HCT116 (cell line): ENCODE results near the gene CXCL8. TPM values are rescaled to one million over a fixed set of nuclear protein-coding genes. Genes with fewer than 3 reads are reported as not detected.

Experiments
- ATAC-seq: fragments of 200-7000 bp; cut with Tn5 transposase; 2 replicates; pipeline ENCODE4 v1.9.1; 2020; ENCODE audit warnings: mild to moderate bottlenecking, moderate library complexity
- BruUV-seq: library from RNA; stranded (reverse); fragments of 400-500 nt; replicated peaks from 2 replicates; lab custom pipeline; 2021; lab: Mats Ljungman, UMichigan
- CTCF ChIA-PET: fragments of 300-600 bp; sonication (Branson Sonifier 250); formaldehyde crosslinking; loops from one replicate; lab custom pipeline; 2021; ENCODE audit warnings: antibody characterized with exemption; lab: Charles Lee
- POLR2A ChIA-PET: fragments of 300-600, 350-600 bp; sonication (Branson Sonifier 250); formaldehyde crosslinking; loops from one replicate; lab custom pipeline; 2021; ENCODE audit warnings: antibody characterized with exemption; lab: Charles Lee
- RAD21 ChIA-PET, 2 experiments: fragments of 300-600 bp; sonication (Branson Sonifier 250); formaldehyde crosslinking; loops; one replicate each; lab custom pipeline; 2023; ENCODE audit warnings: low total read pairs in 2 of 2; ENCODE audit not compliant: uncharacterized antibody in 2 of 2, unreplicated experiment in 2 of 2, low non-redundant PET in 1 of 2; lab: Charles Lee
- DNase-seq: peaks from one replicate; pipeline ENCODE4 v3.0.0-alpha.2; 2010; ENCODE audit warnings: low read depth, low spot score
- H2AFZ ChIP-seq: fragments of 200-600 bp; shearing (Covaris generic), sonication (generic); 2 replicates; pipeline ENCODE4 v1.6.1; 2017; ENCODE audit warnings: low read depth, mixed run types, mixed read lengths, antibody characterized with exemption, low read length; ENCODE audit not compliant: poor library complexity, severe bottlenecking
- H3K27ac ChIP-seq: 2 replicates; pipeline ENCODE4 v1.5.1; 2012; ENCODE audit warnings: low read depth, low read length
- H3K27me3 ChIP-seq: fragments of 200-600 bp; sonication (generic); 2 replicates; pipeline ENCODE4 v1.6.1; 2016; ENCODE audit warnings: mixed run types, low read length, mixed read lengths; ENCODE audit not compliant: insufficient read depth
- H3K36me3 ChIP-seq, 2 experiments: fragments of 200-500 bp in 1 of 2; fragments of 200-600 bp in 1 of 2; sonication (Bioruptor generic) in 1 of 2; sonication (generic) in 1 of 2; 2 replicates each; pipeline versions ENCODE4 v1.5.1 to v1.6.1; 2014 to 2016; ENCODE audit warnings: low read length in 2 of 2, inconsistent platforms in 1 of 2, mixed read lengths in 1 of 2, mixed run types in 1 of 2; ENCODE audit not compliant: insufficient read depth in 2 of 2, control insufficient read depth in 1 of 2
- H3K4me1 ChIP-seq, 2 experiments: fragments of 200-600 bp in 1 of 2; sonication (generic) in 1 of 2; 2 replicates each; pipeline versions ENCODE4 v1.5.1 to v1.6.1; 2012 to 2017; ENCODE audit warnings: low read length in 2 of 2, inconsistent platforms in 1 of 2, mild to moderate bottlenecking in 1 of 2, mixed read lengths in 1 of 2, mixed run types in 1 of 2, moderate library complexity in 1 of 2; ENCODE audit not compliant: insufficient read depth in 2 of 2, control insufficient read depth in 1 of 2
- H3K4me2 ChIP-seq: fragments of 200-600 bp; sonication (generic); 2 replicates; pipeline ENCODE4 v1.6.1; 2017; ENCODE audit warnings: mixed run types, low read length, mixed read lengths
- H3K4me3 ChIP-seq, 2 experiments: fragments of 200-600 bp in 1 of 2; sonication (generic) in 1 of 2; replicated peaks in 1 of 2; 2 replicates each; pipeline ENCODE4 v1.5.1; 2011 to 2016; ENCODE audit warnings: low read length in 2 of 2, control low read depth in 1 of 2, low read depth in 1 of 2, mild to moderate bottlenecking in 1 of 2, mixed read lengths in 1 of 2, mixed run types in 1 of 2
- H3K79me2 ChIP-seq: fragments of 200-600 bp; sonication (generic); 2 replicates; pipeline ENCODE4 v1.6.1; 2017; ENCODE audit warnings: mild to moderate bottlenecking, mixed run types, low read length, moderate library complexity, mixed read lengths; ENCODE audit not compliant: insufficient read depth
- H3K9ac ChIP-seq: fragments of 200-600 bp; sonication (generic); 2 replicates; pipeline ENCODE4 v1.6.1; 2016; ENCODE audit warnings: low read length, mixed read lengths
- H3K9me2 ChIP-seq: fragments of 200-600 bp; sonication (generic), shearing (Covaris generic); 2 replicates; pipeline ENCODE4 v1.6.1; 2017; ENCODE audit warnings: mixed run types, mild to moderate bottlenecking, moderate library complexity; ENCODE audit not compliant: insufficient read depth
- H3K9me3 ChIP-seq, 2 experiments: fragments of 200-500 bp in 1 of 2; fragments of 200-600 bp in 1 of 2; sonication (Bioruptor generic) in 1 of 2; sonication (generic) in 1 of 2; 2 replicates each; pipeline ENCODE4 v1.6.1; 2014 to 2017; ENCODE audit warnings: low read length in 2 of 2, mixed read lengths in 2 of 2, inconsistent platforms in 1 of 2, low read depth in 1 of 2, mild to moderate bottlenecking in 1 of 2, mixed run types in 1 of 2, moderate library complexity in 1 of 2; ENCODE audit not compliant: control insufficient read depth in 1 of 2, insufficient read depth in 1 of 2
- H4K20me1 ChIP-seq: fragments of 200-600 bp; sonication (generic), shearing (Covaris generic); 2 replicates; pipeline ENCODE4 v1.6.1; 2017; ENCODE audit warnings: mixed run types, mild to moderate bottlenecking, moderate library complexity; ENCODE audit not compliant: insufficient read depth
- CBX3 ChIP-seq: IDR thresholded peaks from 2 replicates; pipeline ENCODE4 v1.6.1; 2012; ENCODE audit warnings: low read depth
- CEBPB ChIP-seq: IDR thresholded peaks from 2 replicates; pipeline ENCODE4 v1.6.1; 2012; ENCODE audit warnings: low read depth
- EZH2 ChIP-seq: fragments of 200-600 bp; sonication (generic); IDR thresholded peaks from 2 replicates; pipeline ENCODE4 v1.6.1; 2017; ENCODE audit warnings: antibody characterized with exemption, mixed run types
- FOSL1 ChIP-seq: IDR thresholded peaks from 2 replicates; pipeline ENCODE4 v1.6.1; 2012; ENCODE audit warnings: low read depth
- JUND ChIP-seq: IDR thresholded peaks from 2 replicates; pipeline ENCODE4 v1.6.1; 2012
- POLR2A ChIP-seq: IDR thresholded peaks from 2 replicates; pipeline ENCODE4 v1.7.0; 2011; ENCODE audit warnings: borderline replicate concordance; ENCODE audit not compliant: insufficient read depth, insufficient read length; ENCODE audit errors: extremely low read depth
- POLR2AphosphoS5 ChIP-seq: IDR thresholded peaks from 2 replicates; pipeline ENCODE4 v1.6.1; 2011; ENCODE audit warnings: mild to moderate bottlenecking, low read depth, low read length, moderate library complexity
- RAD21 ChIP-seq: IDR thresholded peaks from 2 replicates; pipeline ENCODE4 v1.6.1; 2012; ENCODE audit warnings: low read depth, mild to moderate bottlenecking
- REST ChIP-seq: IDR thresholded peaks from 2 replicates; pipeline ENCODE4 v1.6.1; 2012; ENCODE audit warnings: low read depth
- SIN3A ChIP-seq: IDR thresholded peaks from 2 replicates; pipeline ENCODE4 v1.6.1; 2012; ENCODE audit warnings: low read depth
- SRF ChIP-seq: IDR thresholded peaks from 2 replicates; pipeline ENCODE4 v1.6.1; 2012; ENCODE audit warnings: low read depth
- TCF7L2 ChIP-seq: IDR thresholded peaks from 2 replicates; pipeline ENCODE4 v1.7.0; 2011; ENCODE audit warnings: borderline replicate concordance, inconsistent platforms; ENCODE audit not compliant: insufficient read depth, insufficient read length; ENCODE audit errors: extremely low read depth
- ZFX ChIP-seq: fragments of 450-650 bp; IDR thresholded peaks from 2 replicates; pipeline ENCODE4 v1.6.1; 2017
- ZNF274 ChIP-seq: fragments of 200-500 bp; sonication (Bioruptor generic); IDR thresholded peaks from 2 replicates; pipeline ENCODE4 v1.6.1; 2014; ENCODE audit warnings: mild to moderate bottlenecking, low read depth, low read length, inconsistent platforms
- intact Hi-C: fragments of 100-400 bp; cut with micrococcal nuclease; formaldehyde crosslinking; loops from 2 replicates; pipeline ENCODE4 v1.10.0; 2022
- total RNA-seq: library from RNA; stranded (reverse); gene quantifications from one replicate; pipeline ENCODE4 v1.2.1, GENCODE V29; 2021; ENCODE audit not compliant: unreplicated experiment
- TF ChIP-seq, protein P1 (sequence below): IDR thresholded peaks from 2 replicates; pipeline ENCODE4 v1.6.1; 2011; ENCODE audit warnings: mild to moderate bottlenecking, low read length, moderate library complexity; ENCODE audit not compliant: insufficient replicate concordance; ENCODE audit errors: extremely low read depth
- TF ChIP-seq, protein P2 (sequence below), 3 experiments: fragments of 200-600 bp in 1 of 3; sonication (generic) in 1 of 3; IDR thresholded peaks in 2 of 3; conservative IDR thresholded peaks in 1 of 3; 2 replicates each; pipeline ENCODE4 v1.5.1; 2012 to 2017; ENCODE audit warnings: low read depth in 2 of 3, low read length in 2 of 3, antibody characterized with exemption in 1 of 3, borderline replicate concordance in 1 of 3, control low read depth in 1 of 3, mild to moderate bottlenecking in 1 of 3, mixed read lengths in 1 of 3, mixed run types in 1 of 3, moderate library complexity in 1 of 3; ENCODE audit not compliant: insufficient read depth in 1 of 3
- TF ChIP-seq, protein P3 (sequence below): IDR thresholded peaks from 2 replicates; pipeline ENCODE4 v1.6.1; 2012

CXCL8 gene
- total RNA-seq, 1 experiment from 2014 or later: 1.8 TPM

- TF ChIP-seq, protein P1, sequence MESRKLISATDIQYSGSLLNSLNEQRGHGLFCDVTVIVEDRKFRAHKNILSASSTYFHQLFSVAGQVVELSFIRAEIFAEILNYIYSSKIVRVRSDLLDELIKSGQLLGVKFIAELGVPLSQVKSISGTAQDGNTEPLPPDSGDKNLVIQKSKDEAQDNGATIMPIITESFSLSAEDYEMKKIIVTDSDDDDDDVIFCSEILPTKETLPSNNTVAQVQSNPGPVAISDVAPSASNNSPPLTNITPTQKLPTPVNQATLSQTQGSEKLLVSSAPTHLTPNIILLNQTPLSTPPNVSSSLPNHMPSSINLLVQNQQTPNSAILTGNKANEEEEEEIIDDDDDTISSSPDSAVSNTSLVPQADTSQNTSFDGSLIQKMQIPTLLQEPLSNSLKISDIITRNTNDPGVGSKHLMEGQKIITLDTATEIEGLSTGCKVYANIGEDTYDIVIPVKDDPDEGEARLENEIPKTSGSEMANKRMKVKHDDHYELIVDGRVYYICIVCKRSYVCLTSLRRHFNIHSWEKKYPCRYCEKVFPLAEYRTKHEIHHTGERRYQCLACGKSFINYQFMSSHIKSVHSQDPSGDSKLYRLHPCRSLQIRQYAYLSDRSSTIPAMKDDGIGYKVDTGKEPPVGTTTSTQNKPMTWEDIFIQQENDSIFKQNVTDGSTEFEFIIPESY: no peak
- TF ChIP-seq SIN3A (no peak), REST (no peak), TCF7L2 (no peak)
These were observed 33.0 kb upstream of the CXCL8 start (continued) for GRCh38 chr4:73707269-73707875.

DNA sequence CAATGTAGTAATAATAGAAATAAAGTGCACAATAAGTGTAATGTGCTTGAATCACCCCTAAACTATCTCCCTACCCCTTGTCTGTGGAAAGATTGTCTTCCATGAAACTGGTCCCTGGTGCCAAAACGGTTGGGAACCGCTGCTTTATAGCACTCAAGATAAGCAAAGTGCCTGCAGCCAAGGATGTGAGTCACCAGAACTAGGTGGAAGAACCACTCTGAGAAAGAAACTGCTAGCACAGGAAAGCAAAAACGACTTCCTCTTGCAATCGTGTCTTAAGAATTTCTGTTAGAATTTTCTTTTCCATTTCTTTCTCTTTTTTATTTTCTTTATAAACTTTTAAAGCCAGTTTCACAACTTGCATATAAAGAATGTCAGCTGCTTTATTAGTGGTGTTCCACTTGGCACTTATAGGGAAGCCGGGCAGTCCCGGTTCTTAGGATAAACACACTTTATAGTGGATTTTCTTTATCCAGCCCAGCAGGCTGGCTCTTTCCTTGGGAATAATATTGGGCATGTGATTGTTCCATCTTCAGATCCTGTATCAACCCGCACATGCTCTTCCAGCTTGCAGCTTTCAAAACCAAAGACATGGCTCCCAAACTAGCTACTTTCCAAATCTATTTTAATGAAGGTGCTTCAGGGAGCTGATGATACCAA, 32.3 kb upstream of the CXCL8 start:
- H3K79me2 ChIP-seq: no peaks in the 10 kb centered on the region
- intact Hi-C loops: no loop called here
- H3K36me3 ChIP-seq: no peaks in the 10 kb centered on the region
- no TSS peak for BruUV-seq
- H3K4me1 ChIP-seq: peaks cover 14 to 38% of the 10 kb centered on the region in 2 experiments
- no peaks in the 10 kb centered on the region for H4K20me1 ChIP-seq
- H2AFZ ChIP-seq: peak overlapping the region; percentile 84
- peak; percentile 79 for ATAC-seq
- H3K9me2 ChIP-seq: no peaks in the 10 kb centered on the region
- H3K9ac ChIP-seq: no peak overlapping the region
- DNase-seq: peak; percentile 42
- ChIA-PET POLR2A (interaction anchor here (0.8 kb wide), 1 partner anchor 156 kb away, joined by 3 read pairs; no protein-coding TSS in a partner anchor), RAD21 (no interaction called here), CTCF (no interaction called here)
- no peaks in the 10 kb centered on the region for H3K27me3 ChIP-seq
- H3K27ac ChIP-seq: no peak overlapping the region
- no peaks in the 10 kb centered on the region for H3K9me3 ChIP-seq
- no peak overlapping the region for H3K4me3 ChIP-seq
- H3K4me2 ChIP-seq: peak overlapping the region; percentile 51
- TF ChIP-seq SIN3A (peak; percentile 58; the same call in 1 of the 2 replicates), EZH2 (no peak), POLR2A (no peak), ZNF274 (no peak), SRF (no peak), RAD21 (no peak), FOSL1 (peak; percentile 80), CBX3 (peak; percentile 72; the same call in 1 of the 2 replicates), ZFX (no peak), CEBPB (peak; percentile 67), TCF7L2 (no peak), JUND (peak; percentile 82), POLR2AphosphoS5 (no peak)
- TF ChIP-seq, protein P2, sequence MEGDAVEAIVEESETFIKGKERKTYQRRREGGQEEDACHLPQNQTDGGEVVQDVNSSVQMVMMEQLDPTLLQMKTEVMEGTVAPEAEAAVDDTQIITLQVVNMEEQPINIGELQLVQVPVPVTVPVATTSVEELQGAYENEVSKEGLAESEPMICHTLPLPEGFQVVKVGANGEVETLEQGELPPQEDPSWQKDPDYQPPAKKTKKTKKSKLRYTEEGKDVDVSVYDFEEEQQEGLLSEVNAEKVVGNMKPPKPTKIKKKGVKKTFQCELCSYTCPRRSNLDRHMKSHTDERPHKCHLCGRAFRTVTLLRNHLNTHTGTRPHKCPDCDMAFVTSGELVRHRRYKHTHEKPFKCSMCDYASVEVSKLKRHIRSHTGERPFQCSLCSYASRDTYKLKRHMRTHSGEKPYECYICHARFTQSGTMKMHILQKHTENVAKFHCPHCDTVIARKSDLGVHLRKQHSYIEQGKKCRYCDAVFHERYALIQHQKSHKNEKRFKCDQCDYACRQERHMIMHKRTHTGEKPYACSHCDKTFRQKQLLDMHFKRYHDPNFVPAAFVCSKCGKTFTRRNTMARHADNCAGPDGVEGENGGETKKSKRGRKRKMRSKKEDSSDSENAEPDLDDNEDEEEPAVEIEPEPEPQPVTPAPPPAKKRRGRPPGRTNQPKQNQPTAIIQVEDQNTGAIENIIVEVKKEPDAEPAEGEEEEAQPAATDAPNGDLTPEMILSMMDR (IDR thresholded peaks at IDR 0.05 in 2 of 3, conservative IDR thresholded peaks at IDR 0.05 in 1 of 3; ENCODE audit: borderline replicate concordance in 1 of 3, insufficient read depth in 1 of 3, low read depth in 2 of 3, low read length in 2 of 3): no peak
- TF ChIP-seq, protein P3, sequence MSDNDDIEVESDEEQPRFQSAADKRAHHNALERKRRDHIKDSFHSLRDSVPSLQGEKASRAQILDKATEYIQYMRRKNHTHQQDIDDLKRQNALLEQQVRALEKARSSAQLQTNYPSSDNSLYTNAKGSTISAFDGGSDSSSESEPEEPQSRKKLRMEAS: peak; percentile 50; the same call in 1 of the 2 replicates
